Measurements from ENCODE around the gene FICD.

GRCh38 chr12:108538146-108538545 lies 23.1 kb downstream of the FICD start:
- no peak for TF ChIP-seq CTCF (conservative IDR thresholded peaks at IDR 0.05; ENCODE audit: low read length)
- no peak for TF ChIP-seq EZH2phosphoT487 (IDR thresholded peaks at IDR 0.05; ENCODE audit: borderline replicate concordance, low read depth, low read length)
